ENCODE data around the gene L3MBTL1. TPM values are rescaled to one million over a fixed set of nuclear protein-coding genes. Genes with fewer than 3 reads are reported as not detected.

L3MBTL1 gene
- total RNA-seq, 2 experiments from 2014 or later: 6.7 to 7.9 TPM

GRCh38 chr20:43532416-43533055, 25.0 kb downstream of the L3MBTL1 start:
- H3K4me1 Mint-ChIP-seq: no peaks in the 10 kb centered on the region
- ChIA-PET CTCF (interaction anchor here (1.1 kb wide), 1 partner anchor 11 kb away, joined by 3 read pairs; no protein-coding TSS in a partner anchor), POLR2A (no interaction called here)
- H3K27me3 Mint-ChIP-seq: no peaks in the 10 kb centered on the region
- no peak overlapping the region for H3K4me3 Mint-ChIP-seq
- no peaks in the 10 kb centered on the region for H3K9me3 Mint-ChIP-seq
- H3K36me3 Mint-ChIP-seq (ENCODE audit: low read depth): no peaks in the 10 kb centered on the region
- DNase-seq: no peak
- H3K27ac Mint-ChIP-seq: no peak overlapping the region

- Mint-ChIP-seq H3K36me3 (ENCODE audit: low read depth) (no peaks in the 10 kb centered on the region), H3K27me3 (no peaks in the 10 kb centered on the region), H3K4me3 (no peak overlapping the region), H3K27ac (no peak overlapping the region), H3K4me1 (no peaks in the 10 kb centered on the region), H3K9me3 (no peaks in the 10 kb centered on the region)
- CTCF ChIA-PET: interaction anchor here (1.1 kb wide), 1 partner anchor 12 kb away, joined by 3 read pairs; no protein-coding TSS in a partner anchor
- DNase-seq: no peak
- POLR2A ChIA-PET: no interaction called here
Observed at GRCh38 chr20:43533060-43533459, 25.6 kb downstream of the L3MBTL1 start.

- Mint-ChIP-seq H3K27me3 (no peaks in the 10 kb centered on the region), H3K4me1 (no peaks in the 10 kb centered on the region), H3K27ac (no peak overlapping the region), H3K36me3 (ENCODE audit: low read depth) (no peaks in the 10 kb centered on the region), H3K9me3 (no peaks in the 10 kb centered on the region), H3K4me3 (no peak overlapping the region)
- DNase-seq: no peak
- ChIA-PET POLR2A (no interaction called here), CTCF (interaction anchor here (1.1 kb wide), 1 partner anchor 13 kb away, joined by 3 read pairs; no protein-coding TSS in a partner anchor)
Observed at GRCh38 chr20:43534016-43534415, 26.5 kb downstream of the L3MBTL1 start.

GRCh38 chr20:43534791-43535350, 27.4 kb downstream of the L3MBTL1 start:
- Mint-ChIP-seq H3K36me3 (ENCODE audit: low read depth) (no peaks in the 10 kb centered on the region), H3K9me3 (no peaks in the 10 kb centered on the region), H3K4me3 (no peak overlapping the region), H3K27ac (no peak overlapping the region), H3K27me3 (no peaks in the 10 kb centered on the region), H3K4me1 (no peaks in the 10 kb centered on the region)
- no peak for DNase-seq
- POLR2A ChIA-PET: no interaction called here
- CTCF ChIA-PET: interaction anchor here (0.5 kb wide), 1 partner anchor 17 kb away, joined by 3 read pairs; no protein-coding TSS in a partner anchor

- no peaks in the 10 kb centered on the region for H3K9me3 Mint-ChIP-seq
- ChIA-PET POLR2A (no interaction called here), CTCF (interaction anchor here (0.5 to 0.6 kb wide), 2 partner anchors 18 to 513 kb away, joined by 3 read pairs; no protein-coding TSS in a partner anchor)
- H3K4me1 Mint-ChIP-seq: no peaks in the 10 kb centered on the region
- H3K27me3 Mint-ChIP-seq: no peaks in the 10 kb centered on the region
- H3K4me3 Mint-ChIP-seq: no peak overlapping the region
- H3K27ac Mint-ChIP-seq: no peak overlapping the region
- no peak for DNase-seq
- no peaks in the 10 kb centered on the region for H3K36me3 Mint-ChIP-seq (ENCODE audit: low read depth)
Observed at GRCh38 chr20:43535370-43536004, 28.0 kb downstream of the L3MBTL1 start.

- Mint-ChIP-seq H3K9me3 (no peaks in the 10 kb centered on the region), H3K4me1 (no peaks in the 10 kb centered on the region), H3K27ac (no peak overlapping the region), H3K27me3 (no peaks in the 10 kb centered on the region), H3K4me3 (no peak overlapping the region), H3K36me3 (ENCODE audit: low read depth) (no peaks in the 10 kb centered on the region)
- ChIA-PET CTCF (interaction anchor here (0.6 kb wide), 1 partner anchor 512 kb away, joined by 3 read pairs; no protein-coding TSS in a partner anchor), POLR2A (no interaction called here)
- DNase-seq: no peak
Observed at GRCh38 chr20:43536041-43536816, 28.7 kb downstream of the L3MBTL1 start.

- DNase-seq: no peak
- no peaks in the 10 kb centered on the region for H3K9me3 Mint-ChIP-seq
- H3K27me3 Mint-ChIP-seq: no peaks in the 10 kb centered on the region
- no peak overlapping the region for H3K4me3 Mint-ChIP-seq
- H3K36me3 Mint-ChIP-seq (ENCODE audit: low read depth): no peaks in the 10 kb centered on the region
- no peaks in the 10 kb centered on the region for H3K4me1 Mint-ChIP-seq
- no peak overlapping the region for H3K27ac Mint-ChIP-seq
- ChIA-PET CTCF (interaction anchor here (2.3 kb wide), 1 partner anchor 11 kb away, joined by 7 read pairs; no protein-coding TSS in a partner anchor), POLR2A (no interaction called here)
Observed at GRCh38 chr20:43536817-43537440, 29.4 kb downstream of the L3MBTL1 start.

- Mint-ChIP-seq H3K27me3 (no peaks in the 10 kb centered on the region), H3K27ac (no peak overlapping the region), H3K36me3 (ENCODE audit: low read depth) (no peaks in the 10 kb centered on the region), H3K4me3 (no peak overlapping the region), H3K4me1 (no peaks in the 10 kb centered on the region), H3K9me3 (no peaks in the 10 kb centered on the region)
- CTCF ChIA-PET: interaction anchor here (0.8 to 2.5 kb wide), 9 partner anchors 8 to 603 kb away, joined by 3 to 7 read pairs (median 4); partner anchors contain the start of gene SGK2
- peak; percentile 57 for DNase-seq
- POLR2A ChIA-PET: no interaction called here
Observed at GRCh38 chr20:43537921-43538877, 30.7 kb downstream of the L3MBTL1 start.

GRCh38 chr20:43538878-43539700, 31.6 kb downstream of the L3MBTL1 start:
- H3K36me3 Mint-ChIP-seq (ENCODE audit: low read depth): no peaks in the 10 kb centered on the region
- H3K4me3 Mint-ChIP-seq: no peak overlapping the region
- ChIA-PET POLR2A (no interaction called here), CTCF (interaction anchor here (0.8 to 2.5 kb wide), 10 partner anchors 9 to 602 kb away, joined by 3 to 7 read pairs (median 4); partner anchors contain the start of gene SGK2)
- no peaks in the 10 kb centered on the region for H3K9me3 Mint-ChIP-seq
- H3K27me3 Mint-ChIP-seq: no peaks in the 10 kb centered on the region
- DNase-seq: no peak
- H3K4me1 Mint-ChIP-seq: no peaks in the 10 kb centered on the region
- H3K27ac Mint-ChIP-seq: no peak overlapping the region

GRCh38 chr20:43539975-43540672, 32.6 kb downstream of the L3MBTL1 start:
- H3K9me3 Mint-ChIP-seq: no peaks in the 10 kb centered on the region
- ChIA-PET POLR2A (no interaction called here), CTCF (interaction anchor here (0.9 to 2.5 kb wide), 4 partner anchors 10 to 152 kb away, joined by 3 to 6 read pairs (median 4); partner anchors contain the start of gene SGK2)
- DNase-seq: no peak
- H3K27ac Mint-ChIP-seq: no peak overlapping the region
- no peaks in the 10 kb centered on the region for H3K36me3 Mint-ChIP-seq (ENCODE audit: low read depth)
- no peak overlapping the region for H3K4me3 Mint-ChIP-seq
- no peaks in the 10 kb centered on the region for H3K4me1 Mint-ChIP-seq
- no peaks in the 10 kb centered on the region for H3K27me3 Mint-ChIP-seq
